NCI-H460 (cell line): Measurements from ENCODE around the gene TRIM22. TPM values are rescaled to one million over a fixed set of nuclear protein-coding genes. Genes with fewer than 3 reads are reported as not detected.
"Not testable (repeated sequence)": the region's sequence is repeated elsewhere in the genome, so short reads cannot be mapped to it uniquely, and the experiment has no call there.

Source experiments
- DNase-seq: peaks from one replicate; pipeline ENCODE4 v3.0.0-alpha.2; 2016; ENCODE audit warnings: low read depth; ENCODE audit errors: extremely low read depth
- polyA plus RNA-seq: library from polyadenylated mRNA; depleted of rRNA; stranded (reverse); fragments of >200 nt; gene quantifications from 2 replicates; pipeline ENCODE4 v1.2.3, GENCODE V29; 2014; cell fraction: nucleus; rRNA removed
- total RNA-seq: library from RNA; depleted of rRNA; stranded (reverse); fragments of >200 nt; shearing (Covaris generic); gene quantifications from 2 replicates; pipeline ENCODE4 v1.2.3, GENCODE V29; 2014; rRNA removed

Gene TRIM22
- 1.2 and 1.4 TPM in 2 replicates for total RNA-seq
- polyA plus RNA-seq = 2.7 and 5.2 TPM in 2 replicates

- DNase-seq = no peak
Observed at GRCh38 chr11:5689551-5689983, at the start of gene TRIM22. Gene TRIM22 (plus strand): TSS chr11:5689790. CDS start chr11:5696233, 6,443 bp downstream.

GRCh38 chr11:5639953-5640352 lies 49.6 kb upstream of the TRIM22 start:
- DNase-seq = no peak

- no peak for DNase-seq
Observed at GRCh38 chr11:5643585-5643984, 46.0 kb upstream of the TRIM22 start.

GRCh38 chr11:5646139-5646538 lies 43.5 kb upstream of the TRIM22 start:
- DNase-seq = no peak

GRCh38 chr11:5655474-5655873 lies 34.1 kb upstream of the TRIM22 start:
- DNase-seq = no peak

GRCh38 chr11:5656956-5657355 lies 32.6 kb upstream of the TRIM22 start:
- DNase-seq = not testable (repeated sequence)

GRCh38 chr11:5658318-5658717 lies 31.3 kb upstream of the TRIM22 start:
- no peak for DNase-seq

GRCh38 chr11:5663511-5663910 lies 26.1 kb upstream of the TRIM22 start:
- DNase-seq = no peak

GRCh38 chr11:5665051-5665570 lies 24.5 kb upstream of the TRIM22 start:
- DNase-seq = no peak

GRCh38 chr11:5665746-5666401 lies 23.7 kb upstream of the TRIM22 start:
- no peak for DNase-seq

- DNase-seq = no peak
Observed at GRCh38 chr11:5666402-5666793, 23.2 kb upstream of the TRIM22 start.

- DNase-seq = no peak
Observed at GRCh38 chr11:5671831-5672230, 17.8 kb upstream of the TRIM22 start.

- no peak for DNase-seq
Observed at GRCh38 chr11:5674391-5674790, 15.2 kb upstream of the TRIM22 start.

- no peak for DNase-seq
Observed at GRCh38 chr11:5679811-5680210, 9.8 kb upstream of the TRIM22 start.

- DNase-seq = not testable (repeated sequence)
Observed at GRCh38 chr11:5682890-5683441, 6.6 kb upstream of the TRIM22 start.

- DNase-seq = not testable (repeated sequence)
Observed at GRCh38 chr11:5683620-5684019, 6.0 kb upstream of the TRIM22 start.

GRCh38 chr11:5684036-5684645 lies 5.4 kb upstream of the TRIM22 start:
- no peak for DNase-seq

- peak; percentile 91 for DNase-seq
Observed at GRCh38 chr11:5684646-5685362, 4.8 kb upstream of the TRIM22 start, which contains the start of gene TRIM5. Gene TRIM5 (minus strand): TSS chr11:5685074. CDS start chr11:5680177, 4,897 bp downstream.

- no peak for DNase-seq
Observed at GRCh38 chr11:5686426-5686825, 3.2 kb upstream of the TRIM22 start.

GRCh38 chr11:5688482-5688881 lies 1.1 kb upstream of the TRIM22 start:
- no peak for DNase-seq

GRCh38 chr11:5690216-5690615 lies 626 bp downstream of the TRIM22 start:
- DNase-seq = no peak
